Astrocyte (in vitro differentiated cells and primary cell): Measurements from ENCODE around the gene ZER1.

Source experiments
- CTCF ChIP-seq: IDR thresholded peaks from 2 replicates; pipeline ENCODE4 v1.5.1; 2011; ENCODE audit warnings: low read depth, mild to moderate bottlenecking, inconsistent platforms, low read length, moderate library complexity; ENCODE audit not compliant: insufficient read depth
- EZH2 ChIP-seq: IDR thresholded peaks from 2 replicates; pipeline ENCODE4 v1.6.1; 2012; ENCODE audit warnings: mild to moderate bottlenecking, low read length, inconsistent platforms; ENCODE audit not compliant: insufficient read depth

DNA sequence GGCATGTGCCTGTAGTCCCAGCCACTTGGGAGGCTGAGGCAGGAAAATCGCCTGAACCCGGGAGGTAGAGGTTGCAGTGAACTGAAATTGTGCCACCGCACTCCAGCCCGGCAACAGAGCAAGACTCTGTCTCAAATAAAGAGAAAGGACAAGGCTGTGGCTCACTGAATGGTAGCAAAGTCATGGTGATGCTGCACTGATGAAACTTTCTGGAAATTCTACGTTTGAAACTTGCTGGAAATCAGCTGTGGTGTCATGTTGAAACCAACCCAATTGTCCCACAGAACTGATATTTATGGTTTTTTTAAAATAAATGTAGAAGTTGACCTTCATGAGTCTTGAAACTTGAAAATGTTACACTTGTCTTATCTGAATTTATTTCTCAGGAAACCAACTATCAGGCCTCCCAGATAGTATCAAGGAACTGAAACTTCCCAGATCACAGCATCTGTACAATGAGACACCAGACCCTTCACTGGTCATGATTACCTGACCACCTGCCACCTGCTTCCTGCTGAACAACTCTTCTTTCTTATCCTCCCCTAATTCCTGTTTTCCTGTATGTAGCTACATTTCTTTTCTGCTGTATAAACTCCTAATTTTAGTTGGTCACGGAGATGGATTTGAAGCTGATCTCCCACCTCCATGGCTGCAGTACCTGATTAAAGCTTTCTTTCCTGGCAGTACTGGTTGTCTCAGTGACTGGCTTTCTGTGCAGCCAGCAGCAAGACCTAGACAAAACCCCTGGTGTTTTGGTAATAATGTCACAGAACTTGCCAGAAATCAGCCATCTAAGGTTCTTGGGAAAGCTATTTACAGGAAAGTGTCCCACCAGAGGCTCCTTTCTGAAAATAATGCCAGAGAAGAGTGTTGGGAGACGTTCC lies 9.7 kb upstream of the ZER1 start:
- TF ChIP-seq CTCF (no peak), EZH2 (no peak)
